Peyer's patch (tissue), 4 donors: ENCODE results near the gene UTF1. TPM values are rescaled to one million over a fixed set of nuclear protein-coding genes. Genes with fewer than 3 reads are reported as not detected.

Source experiments
- DNase-seq, 3 donors: peaks; one replicate each; pipeline ENCODE4 v3.0.0-alpha.2; 2017 to 2019
- H3K27ac ChIP-seq, 4 donors: fragments of 200-600 bp; sonication (generic); one replicate each; pipeline ENCODE4 v1.5.1; 2016 to 2019
- H3K27me3 ChIP-seq, 2 donors: fragments of 200-600 bp; sonication (generic); one replicate each; pipeline ENCODE4 v1.5.1; 2019
- H3K36me3 ChIP-seq, 3 donors: fragments of 200-600 bp; sonication (generic); one replicate each; pipeline ENCODE4 v1.5.1; 2016 to 2019
- H3K4me1 ChIP-seq, 4 donors: fragments of 200-600 bp; sonication (generic); one replicate each; pipeline ENCODE4 v1.5.1; 2016 to 2019
- H3K4me3 ChIP-seq, 4 donors: fragments of 200-600 bp; sonication (generic); 1 replicate in 3 of 4; 2 replicates in 1 of 4; pipeline ENCODE4 v1.5.1; 2016 to 2019; ENCODE audit warnings: mild to moderate bottlenecking in 1 of 4
- H3K9me3 ChIP-seq, 4 donors: fragments of 200-600 bp; sonication (generic); one replicate each; pipeline ENCODE4 v1.5.1; 2016 to 2019; ENCODE audit warnings: mild to moderate bottlenecking in 1 of 4
- POLR2A ChIP-seq, 2 donors: fragments of 450-650 bp; IDR thresholded peaks; one replicate each; pipeline ENCODE4 v1.5.1; 2017; ENCODE audit warnings: antibody characterized with exemption in 2 of 2, mild to moderate bottlenecking in 2 of 2, moderate library complexity in 2 of 2
- total RNA-seq, 4 donors: library from RNA; depleted of rRNA; stranded (reverse); fragments of >200 nt; gene quantifications; one replicate each; pipeline ENCODE4 v1.1.0, GENCODE V29; 2016
- TF ChIP-seq, protein P1 (sequence below), 6 experiments: fragments of 450-650 bp in 4 of 6; fragments of 200-600 bp in 2 of 6; sonication (generic) in 1 of 6; IDR thresholded peaks; one replicate each; pipeline ENCODE4 v1.5.1; 2017 to 2019; ENCODE audit warnings: antibody characterized with exemption in 6 of 6, mild to moderate bottlenecking in 3 of 6, moderate library complexity in 1 of 6

UTF1 gene
- total RNA-seq, 4 donors from 2014 or later = not detected

DNA sequence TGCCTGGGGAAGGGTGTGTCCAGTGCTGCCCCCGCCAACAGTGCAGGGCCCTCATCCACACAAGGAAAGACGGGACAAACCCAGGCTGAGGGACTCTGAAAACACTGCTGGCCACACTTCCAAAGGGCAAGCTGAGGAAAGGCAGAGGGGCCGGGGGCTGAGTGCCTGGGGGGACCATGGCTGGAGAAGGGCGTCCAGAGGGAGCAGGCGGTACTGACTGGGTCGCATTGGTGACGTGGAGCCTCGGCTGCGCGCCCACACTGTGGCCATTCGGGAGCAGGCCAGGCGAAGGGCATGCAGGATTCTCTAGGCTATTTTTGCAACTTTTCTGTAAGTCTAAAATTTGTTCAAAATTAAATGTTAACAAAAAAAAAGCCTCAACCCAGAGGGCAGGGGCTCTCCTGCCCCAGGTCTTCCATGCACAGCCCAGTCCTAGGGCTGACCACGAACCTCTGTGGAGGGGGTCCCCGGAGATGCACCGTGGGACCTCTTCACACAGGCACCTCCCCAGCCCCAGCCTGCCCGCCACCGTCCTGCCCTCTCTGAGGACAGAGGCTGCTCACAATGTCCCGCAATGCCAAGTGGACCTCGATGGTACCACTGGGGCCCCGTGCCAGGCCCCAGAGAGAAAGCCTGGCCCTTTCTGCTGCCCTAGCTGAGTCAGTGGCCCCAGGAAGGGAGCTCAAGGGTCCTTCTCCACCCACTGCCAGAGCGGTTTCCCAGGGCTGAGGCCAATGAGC lies 36.2 kb downstream of the UTF1 start:
- H3K4me3 ChIP-seq = no peak overlapping the region
- no peaks in the 10 kb centered on the region for H3K9me3 ChIP-seq
- H3K4me1 ChIP-seq = peaks cover 0 to 27% (median 8%) of the 10 kb centered on the region in 4 donors
- DNase-seq = no peak
- H3K36me3 ChIP-seq = peaks cover 0 to 5% (median 0%) of the 10 kb centered on the region in 3 donors
- H3K27me3 ChIP-seq = no peaks in the 10 kb centered on the region
- TF ChIP-seq, protein P1, sequence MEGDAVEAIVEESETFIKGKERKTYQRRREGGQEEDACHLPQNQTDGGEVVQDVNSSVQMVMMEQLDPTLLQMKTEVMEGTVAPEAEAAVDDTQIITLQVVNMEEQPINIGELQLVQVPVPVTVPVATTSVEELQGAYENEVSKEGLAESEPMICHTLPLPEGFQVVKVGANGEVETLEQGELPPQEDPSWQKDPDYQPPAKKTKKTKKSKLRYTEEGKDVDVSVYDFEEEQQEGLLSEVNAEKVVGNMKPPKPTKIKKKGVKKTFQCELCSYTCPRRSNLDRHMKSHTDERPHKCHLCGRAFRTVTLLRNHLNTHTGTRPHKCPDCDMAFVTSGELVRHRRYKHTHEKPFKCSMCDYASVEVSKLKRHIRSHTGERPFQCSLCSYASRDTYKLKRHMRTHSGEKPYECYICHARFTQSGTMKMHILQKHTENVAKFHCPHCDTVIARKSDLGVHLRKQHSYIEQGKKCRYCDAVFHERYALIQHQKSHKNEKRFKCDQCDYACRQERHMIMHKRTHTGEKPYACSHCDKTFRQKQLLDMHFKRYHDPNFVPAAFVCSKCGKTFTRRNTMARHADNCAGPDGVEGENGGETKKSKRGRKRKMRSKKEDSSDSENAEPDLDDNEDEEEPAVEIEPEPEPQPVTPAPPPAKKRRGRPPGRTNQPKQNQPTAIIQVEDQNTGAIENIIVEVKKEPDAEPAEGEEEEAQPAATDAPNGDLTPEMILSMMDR (IDR thresholded peaks at IDR 0.05) = no peak
- no peak for TF ChIP-seq POLR2A (IDR thresholded peaks at IDR 0.05)
- H3K27ac ChIP-seq = no peak overlapping the region

DNA sequence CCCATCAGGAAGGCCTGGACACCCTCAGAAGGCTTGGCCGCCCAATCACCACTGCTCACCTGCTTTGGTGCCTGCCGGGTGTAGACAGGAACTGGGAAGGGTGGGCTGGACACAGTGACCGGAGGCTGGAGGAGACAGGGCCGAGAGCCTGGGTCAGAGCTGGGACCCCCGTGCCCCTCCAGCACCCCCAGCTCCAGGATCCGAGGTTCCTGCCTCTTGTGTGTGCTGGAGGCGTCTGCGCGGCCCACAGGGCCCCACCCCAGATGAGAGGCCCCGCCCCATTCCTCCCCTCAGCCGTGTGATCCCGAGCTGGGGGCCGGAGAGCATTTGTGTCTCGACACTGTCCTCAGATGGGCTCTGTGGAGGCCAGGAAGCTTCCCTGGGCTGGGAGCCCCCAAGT lies 37.3 kb downstream of the UTF1 start:
- Histone ChIP-seq H3K27ac (no peak overlapping the region), H3K9me3 (no peaks in the 10 kb centered on the region), H3K36me3 (peaks cover 0 to 5% (median 0%) of the 10 kb centered on the region in 3 donors), H3K27me3 (no peaks in the 10 kb centered on the region), H3K4me3 (no peak overlapping the region), H3K4me1 (peaks cover 0 to 22% (median 7%) of the 10 kb centered on the region in 4 donors)
- DNase-seq = no peak
- TF ChIP-seq, protein P1 (IDR thresholded peaks at IDR 0.05) = no peak
- TF ChIP-seq POLR2A (IDR thresholded peaks at IDR 0.05) = no peak

DNA sequence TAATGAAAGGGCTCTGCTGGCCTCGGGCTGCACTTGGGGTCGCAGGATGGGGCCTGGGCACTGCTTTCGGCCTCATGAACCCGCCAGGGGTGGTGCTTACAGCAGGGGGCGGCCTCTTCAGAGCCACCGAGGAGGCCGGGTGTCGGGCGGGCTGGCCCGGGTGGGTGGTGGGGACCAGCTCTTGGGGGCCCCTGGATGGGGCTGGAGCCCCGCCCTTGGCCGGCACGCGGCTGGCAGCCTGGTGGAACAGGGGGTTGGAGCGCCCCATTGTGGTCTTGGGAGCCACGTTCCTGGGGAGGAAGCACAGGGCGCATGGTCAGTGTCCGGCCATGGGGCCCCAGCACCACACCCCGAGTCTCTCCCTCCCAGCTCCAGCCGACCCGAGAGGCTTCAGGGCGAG lies 37.8 kb downstream of the UTF1 start:
- no peak overlapping the region for H3K4me3 ChIP-seq
- TF ChIP-seq, protein P1 (IDR thresholded peaks at IDR 0.05) = no peak
- TF ChIP-seq POLR2A (IDR thresholded peaks at IDR 0.05) = no peak
- H3K9me3 ChIP-seq = no peaks in the 10 kb centered on the region
- DNase-seq = no peak
- H3K27ac ChIP-seq = no peak overlapping the region
- H3K4me1 ChIP-seq = peaks cover 0 to 17% (median 5%) of the 10 kb centered on the region in 4 donors
- H3K36me3 ChIP-seq = peaks cover 0 to 5% (median 0%) of the 10 kb centered on the region in 3 donors
- H3K27me3 ChIP-seq = no peaks in the 10 kb centered on the region

DNA sequence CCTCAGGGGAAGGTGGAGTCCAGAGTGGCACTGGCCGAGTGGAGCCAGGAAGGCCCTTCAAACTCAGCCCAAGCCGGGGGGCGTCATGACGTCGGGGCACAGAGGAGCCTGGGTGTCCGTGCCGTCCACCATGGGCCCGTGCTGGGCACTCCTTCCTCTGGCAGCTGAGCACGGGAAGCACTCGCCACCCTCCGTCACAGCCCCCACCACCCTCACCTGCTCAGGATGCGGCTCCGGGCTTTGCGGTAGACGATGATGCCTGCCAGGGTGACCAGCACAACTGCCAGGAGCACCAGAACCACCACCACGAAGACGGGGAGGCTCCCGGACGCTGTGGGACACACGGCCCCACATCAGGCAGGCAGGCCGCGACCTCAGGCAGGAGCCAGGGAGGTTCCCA lies 38.5 kb downstream of the UTF1 start:
- no peak overlapping the region for H3K27ac ChIP-seq
- H3K9me3 ChIP-seq = no peaks in the 10 kb centered on the region
- peaks cover 0 to 13% (median 5%) of the 10 kb centered on the region in 4 donors for H3K4me1 ChIP-seq
- H3K27me3 ChIP-seq = no peaks in the 10 kb centered on the region
- DNase-seq = no peak
- TF ChIP-seq, protein P1 (IDR thresholded peaks at IDR 0.05) = no peak
- no peak for TF ChIP-seq POLR2A (IDR thresholded peaks at IDR 0.05)
- H3K4me3 ChIP-seq = no peak overlapping the region
- peaks cover 0 to 5% (median 0%) of the 10 kb centered on the region in 3 donors for H3K36me3 ChIP-seq

DNA sequence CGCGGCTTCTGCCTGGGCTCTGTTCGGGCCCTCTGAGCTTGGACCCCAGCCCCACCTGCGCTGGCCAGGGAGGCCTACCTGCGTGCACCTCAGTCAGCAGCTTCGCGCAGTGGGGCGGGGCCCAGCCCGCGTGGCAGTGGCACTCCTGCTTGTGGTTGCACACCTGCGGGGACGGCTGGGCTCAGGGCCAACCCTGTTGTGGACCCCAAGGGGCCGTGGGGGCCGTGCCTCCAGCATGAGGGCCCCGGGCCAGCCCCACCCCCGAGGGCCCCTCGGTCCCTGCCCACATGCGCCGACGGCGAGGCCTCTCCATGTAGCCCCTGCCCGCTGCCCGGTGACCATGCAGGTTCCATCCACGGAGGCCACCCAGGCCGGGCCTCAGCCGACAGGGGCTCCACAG lies 39.4 kb downstream of the UTF1 start:
- H3K27me3 ChIP-seq = no peaks in the 10 kb centered on the region
- peaks cover 0 to 5% (median 0%) of the 10 kb centered on the region in 3 donors for H3K36me3 ChIP-seq
- H3K4me3 ChIP-seq = no peak overlapping the region
- DNase-seq = no peak
- H3K27ac ChIP-seq = no peak overlapping the region
- no peaks in the 10 kb centered on the region for H3K9me3 ChIP-seq
- H3K4me1 ChIP-seq = peaks cover 0 to 5% (median 2%) of the 10 kb centered on the region in 4 donors
- TF ChIP-seq, protein P1 (IDR thresholded peaks at IDR 0.05) = no peak
- TF ChIP-seq POLR2A (IDR thresholded peaks at IDR 0.05) = no peak
